ENCODE results near the gene LRP1. TPM values are rescaled to one million over a fixed set of nuclear protein-coding genes. Genes with fewer than 3 reads are reported as not detected.

LRP1 gene
- total and polyA plus RNA-seq, 2 of the 13 experiments (the other 11 are each of a cell fraction or from before 2014, with no cell fraction given) = 14.7 to 30.8 TPM

- TF ChIP-seq ZNF10 (CRISPR knock-in tag; IDR thresholded peaks at IDR 0.05; ENCODE audit: borderline replicate concordance, low read depth) (no peak), GABPB1 (CRISPR knock-in tag; IDR thresholded peaks at IDR 0.05) (peak; percentile 50; the same call in 1 of the 2 replicates), PCBP1 (IDR thresholded peaks at IDR 0.05; ENCODE audit: borderline replicate concordance, low read depth, low read length) (0 out of 2 replicates have a peak, but pooled peaks have one; percentile 28), THAP9 (CRISPR knock-in tag; IDR thresholded peaks at IDR 0.05; ENCODE audit: borderline replicate concordance) (no peak), ZNF33B (CRISPR knock-in tag; IDR thresholded peaks at IDR 0.05) (no peak), CHD2 (IDR thresholded peaks at IDR 0.05; ENCODE audit: low read depth, low read length) (no peak), SSRP1 (CRISPR knock-in tag; IDR thresholded peaks at IDR 0.05) (no peak), MTF2 (CRISPR knock-in tag; IDR thresholded peaks at IDR 0.05; ENCODE audit: borderline replicate concordance) (0 out of 2 replicates have a peak, but pooled peaks have one; percentile 41), KLF16 (CRISPR knock-in tag; IDR thresholded peaks at IDR 0.05) (peak in 1 of 2 experiments; percentile 26; a peak in 2 of 4 replicates), ZFP1 (CRISPR knock-in tag; IDR thresholded peaks at IDR 0.05) (no peak), BATF2 (CRISPR knock-in tag; IDR thresholded peaks at IDR 0.05) (0 out of 2 replicates have a peak, but pooled peaks have one; percentile 13), GPN1 (CRISPR knock-in tag; IDR thresholded peaks at IDR 0.05; ENCODE audit: borderline replicate concordance) (no peak), ZNF883 (CRISPR knock-in tag; IDR thresholded peaks at IDR 0.05; ENCODE audit: not compliant biosample characterization) (no peak), IKZF5 (CRISPR knock-in tag; IDR thresholded peaks at IDR 0.05) (no peak), FOXJ3 (CRISPR knock-in tag; IDR thresholded peaks at IDR 0.05; ENCODE audit: borderline replicate concordance) (no peak)
- TF ChIP-seq, protein P1, sequence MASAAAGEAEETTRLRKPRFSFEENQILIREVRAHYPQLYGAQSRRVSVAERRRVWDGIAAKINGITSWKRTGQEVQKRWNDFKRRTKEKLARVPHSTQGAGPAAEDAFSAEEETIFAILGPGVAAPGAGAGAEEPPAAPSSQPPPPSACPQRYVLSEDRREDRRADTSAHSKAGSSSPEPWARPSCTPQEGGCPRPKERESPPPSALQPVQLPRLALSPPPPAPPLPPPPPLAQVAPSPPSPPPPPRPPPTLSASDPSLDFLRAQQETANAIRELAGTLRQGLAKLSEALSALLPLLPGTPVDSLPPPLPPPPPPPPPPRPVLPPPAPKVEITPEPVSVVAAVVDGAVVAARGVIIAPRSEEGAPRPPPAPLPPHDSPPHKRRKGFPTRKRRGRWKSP (CRISPR knock-in tag; IDR thresholded peaks at IDR 0.05) = peak; percentile 57; the same call in 1 of the 2 replicates
- TF ChIP-seq, protein P2, sequence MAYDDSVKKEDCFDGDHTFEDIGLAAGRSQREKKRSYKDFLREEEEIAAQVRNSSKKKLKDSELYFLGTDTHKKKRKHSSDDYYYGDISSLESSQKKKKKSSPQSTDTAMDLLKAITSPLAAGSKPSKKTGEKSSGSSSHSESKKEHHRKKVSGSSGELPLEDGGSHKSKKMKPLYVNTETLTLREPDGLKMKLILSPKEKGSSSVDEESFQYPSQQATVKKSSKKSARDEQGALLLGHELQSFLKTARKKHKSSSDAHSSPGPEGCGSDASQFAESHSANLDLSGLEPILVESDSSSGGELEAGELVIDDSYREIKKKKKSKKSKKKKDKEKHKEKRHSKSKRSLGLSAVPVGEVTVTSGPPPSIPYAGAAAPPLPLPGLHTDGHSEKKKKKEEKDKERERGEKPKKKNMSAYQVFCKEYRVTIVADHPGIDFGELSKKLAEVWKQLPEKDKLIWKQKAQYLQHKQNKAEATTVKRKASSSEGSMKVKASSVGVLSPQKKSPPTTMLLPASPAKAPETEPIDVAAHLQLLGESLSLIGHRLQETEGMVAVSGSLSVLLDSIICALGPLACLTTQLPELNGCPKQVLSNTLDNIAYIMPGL (CRISPR knock-in tag; IDR thresholded peaks at IDR 0.05; ENCODE audit: borderline replicate concordance in 1 of 2, low read depth in 1 of 2) = no peak
- TF ChIP-seq, protein P3, sequence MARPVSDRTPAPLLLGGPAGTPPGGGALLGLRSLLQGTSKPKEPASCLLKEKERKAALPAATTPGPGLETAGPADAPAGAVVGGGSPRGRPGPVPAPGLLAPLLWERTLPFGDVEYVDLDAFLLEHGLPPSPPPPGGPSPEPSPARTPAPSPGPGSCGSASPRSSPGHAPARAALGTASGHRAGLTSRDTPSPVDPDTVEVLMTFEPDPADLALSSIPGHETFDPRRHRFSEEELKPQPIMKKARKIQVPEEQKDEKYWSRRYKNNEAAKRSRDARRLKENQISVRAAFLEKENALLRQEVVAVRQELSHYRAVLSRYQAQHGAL (CRISPR knock-in tag; IDR thresholded peaks at IDR 0.05; ENCODE audit: not compliant biosample characterization) = no peak
Observed at GRCh38 chr12:57240066-57240921, 112.0 kb downstream of the LRP1 start (continued).

Data from HepG2 (cell line).